HG03135 (cell line): ENCODE data around the gene PAPOLB.

Source experiments
- ATAC-seq: cut with Tn5 transposase; IDR thresholded peaks from one replicate; pipeline ENCODE4 v1.9.1; 2021; ENCODE audit warnings: mild to moderate bottlenecking, moderate library complexity; ENCODE audit not compliant: unreplicated experiment

Gene PAPOLB

DNA sequence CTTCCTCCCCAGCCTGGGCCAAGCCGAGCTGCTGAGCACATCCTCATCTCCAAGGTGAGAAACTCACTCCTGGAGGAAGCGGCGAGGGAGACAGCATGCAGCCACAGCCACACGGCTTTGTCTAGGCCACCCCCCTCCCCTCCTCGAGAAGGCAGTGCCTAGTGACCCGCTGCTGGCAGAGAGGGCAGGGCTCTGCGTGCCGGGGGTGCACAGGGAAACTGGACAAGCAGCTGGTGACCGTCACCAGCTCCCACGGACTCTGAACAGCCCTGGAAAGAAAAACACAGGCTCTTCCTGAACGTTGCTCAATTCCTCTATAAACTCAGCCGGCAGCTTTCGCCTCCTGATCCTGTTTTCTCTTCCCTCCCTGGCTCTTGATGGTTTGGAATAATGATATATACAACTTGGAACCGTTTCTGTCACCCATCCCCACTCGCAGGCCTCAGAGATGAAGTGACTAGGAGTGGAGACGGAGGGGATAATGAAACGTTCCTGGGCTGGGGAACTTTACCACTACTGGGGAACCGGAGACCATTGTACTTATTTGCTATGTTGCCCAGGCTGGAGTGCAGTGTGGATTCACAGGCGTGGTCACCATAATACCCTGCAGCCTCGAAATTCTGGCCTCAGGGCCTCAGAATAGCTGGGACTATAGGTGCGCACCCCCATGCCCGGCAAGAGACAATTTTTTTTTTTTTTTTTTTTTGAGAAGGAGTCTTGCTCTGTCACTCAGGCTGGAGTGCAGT is 19.3 kb downstream of the PAPOLB start:
- no peak for ATAC-seq

DNA sequence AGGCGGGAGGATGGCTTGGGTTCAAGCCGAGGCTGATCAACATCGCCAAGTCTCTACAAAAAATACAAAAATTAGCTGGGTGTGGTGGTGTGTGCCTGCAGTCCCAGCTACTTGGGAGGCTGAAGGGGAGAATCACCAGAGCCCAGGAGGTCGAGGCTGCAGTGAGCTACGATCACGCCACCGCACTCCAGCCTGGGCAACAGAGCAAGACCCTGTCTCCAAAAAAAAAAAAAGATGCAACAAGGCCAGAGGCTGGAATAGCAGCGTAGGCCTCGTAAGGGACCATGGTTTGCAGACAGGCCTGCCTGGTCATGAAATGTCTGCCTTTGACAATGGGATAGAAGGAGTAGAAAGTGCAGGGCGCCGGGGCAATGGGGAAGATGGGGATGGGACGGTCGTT is 20.0 kb downstream of the PAPOLB start:
- ATAC-seq = no peak

DNA sequence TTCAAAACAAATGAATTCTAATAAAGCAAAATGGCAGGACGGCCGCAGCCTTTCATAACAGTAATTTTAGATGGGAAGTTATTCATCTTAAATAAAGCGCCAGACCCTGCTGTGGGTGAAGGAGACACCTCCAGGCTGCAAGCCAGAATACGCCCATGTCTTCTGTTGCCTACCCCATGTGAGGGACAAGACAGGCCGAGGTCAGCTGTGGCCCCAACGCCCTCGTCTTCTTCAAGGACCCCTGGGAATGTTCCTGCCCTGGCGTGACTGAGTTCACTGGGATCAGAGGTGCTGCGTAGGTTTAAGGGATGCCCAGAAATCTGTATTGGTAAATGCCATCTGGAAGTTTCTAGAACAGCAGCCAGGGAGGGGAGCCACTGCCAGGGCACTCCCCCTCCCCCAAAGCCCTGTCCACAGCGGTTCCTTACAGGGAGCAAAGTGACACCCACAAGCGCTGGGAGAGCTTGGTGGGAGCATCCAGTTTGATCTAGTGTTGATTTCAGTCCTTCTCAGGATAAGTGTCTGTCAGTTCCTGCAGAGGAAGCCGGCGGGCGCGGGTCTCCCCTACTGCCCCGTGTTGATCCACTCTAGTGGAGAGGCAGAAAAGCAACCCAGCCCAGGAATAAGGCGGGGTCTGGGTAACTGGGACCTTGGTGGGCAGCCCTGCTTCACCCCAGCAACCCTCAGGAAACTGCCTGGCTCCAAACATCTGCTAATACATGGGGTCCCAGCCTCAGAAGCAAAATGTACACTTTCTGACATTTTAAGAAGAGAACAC is 20.6 kb downstream of the PAPOLB start:
- no peak for ATAC-seq

DNA sequence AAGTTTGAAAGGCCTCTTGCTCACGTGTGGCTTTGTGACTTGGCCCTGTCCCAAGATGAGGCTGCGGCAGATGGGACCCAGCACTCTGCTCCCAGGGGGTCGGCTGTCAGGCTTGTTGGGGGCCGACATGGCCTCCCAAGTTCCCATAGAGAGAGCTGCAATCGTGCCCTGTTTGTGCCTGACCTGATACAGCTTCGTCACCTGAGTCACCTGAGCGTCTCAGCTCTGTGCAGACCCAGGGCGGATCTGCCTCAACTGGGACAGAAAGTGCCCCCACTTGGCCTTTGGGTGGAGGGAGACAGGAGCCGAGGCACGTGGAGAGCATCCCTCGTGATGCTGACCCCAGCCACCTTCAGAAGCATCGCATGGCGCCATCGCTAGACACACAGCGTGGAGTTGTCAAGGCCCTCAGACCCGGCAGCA is 21.7 kb downstream of the PAPOLB start:
- no peak for ATAC-seq

DNA sequence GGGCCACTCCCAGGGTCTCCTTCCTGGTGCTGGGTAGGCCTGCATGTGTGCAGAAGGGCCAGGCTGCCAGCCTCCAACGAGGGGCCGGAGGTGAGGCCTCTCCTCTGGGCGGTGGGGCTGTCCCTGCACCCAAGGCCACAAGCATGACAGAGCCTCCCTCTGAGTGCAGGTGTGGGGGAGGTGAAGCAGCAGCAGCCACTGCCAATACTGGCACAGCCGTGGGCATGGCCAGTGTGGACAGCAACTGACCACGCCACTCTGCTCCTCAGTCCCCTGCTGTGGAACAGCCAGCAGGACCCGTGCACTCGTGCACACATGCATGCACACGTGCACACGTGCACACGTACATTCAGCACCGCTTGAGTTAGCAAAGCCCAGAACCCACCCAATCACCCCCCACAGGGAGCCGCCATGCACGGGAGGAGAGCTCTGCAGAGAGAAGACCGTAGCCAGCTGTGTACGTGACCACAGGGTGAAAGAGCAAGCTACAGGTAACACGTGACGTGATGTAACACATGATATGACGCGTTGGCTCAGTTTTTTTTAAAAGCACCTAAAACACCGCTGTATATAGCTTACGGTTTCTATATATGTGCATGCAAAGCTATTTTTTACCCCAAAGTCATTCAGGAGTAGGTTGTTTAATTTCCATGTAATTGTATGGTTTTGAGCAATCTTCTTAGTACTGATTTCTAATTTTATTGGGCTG is 23.1 kb downstream of the PAPOLB start:
- no peak for ATAC-seq

DNA sequence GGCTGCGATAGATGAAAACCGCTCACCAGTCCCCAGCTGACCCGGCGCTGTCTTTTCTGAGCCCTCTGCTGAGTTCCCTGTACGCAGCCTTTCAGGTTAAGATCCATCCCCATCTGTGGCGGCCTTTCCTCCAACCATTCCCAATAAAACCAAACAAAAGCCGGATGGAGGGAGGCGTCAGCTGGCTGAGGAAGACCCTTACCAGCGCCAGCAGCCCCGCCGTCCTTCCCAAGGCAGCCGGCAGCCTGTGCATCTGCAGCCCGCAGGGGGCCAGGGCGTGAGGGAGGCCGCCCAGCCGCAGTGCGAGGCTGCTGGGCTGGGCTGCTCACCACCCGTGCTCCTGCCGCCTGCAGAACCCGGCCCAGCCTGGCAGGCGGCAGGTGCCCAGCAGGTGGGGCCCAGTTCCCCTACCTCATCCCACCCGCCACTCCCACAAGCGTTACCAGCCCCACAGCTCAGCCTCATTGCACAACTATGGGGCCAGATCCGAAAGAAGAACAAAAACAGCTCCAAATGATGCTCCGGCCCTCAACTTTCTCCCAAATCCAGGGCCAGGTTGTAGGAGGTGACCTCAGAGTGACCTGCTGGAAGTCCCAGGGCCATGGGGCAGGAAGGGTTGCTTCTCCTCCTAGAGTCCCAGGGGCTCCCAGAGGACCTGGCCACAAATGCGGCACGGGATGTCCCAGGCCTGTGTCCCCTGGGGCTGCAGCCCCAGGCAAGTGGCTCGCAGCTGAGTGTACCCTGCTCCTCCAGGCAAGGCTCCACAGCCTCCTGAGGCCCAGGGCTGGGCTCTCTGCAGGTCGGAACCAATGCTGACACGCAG is 23.8 kb downstream of the PAPOLB start:
- no peak for ATAC-seq

DNA sequence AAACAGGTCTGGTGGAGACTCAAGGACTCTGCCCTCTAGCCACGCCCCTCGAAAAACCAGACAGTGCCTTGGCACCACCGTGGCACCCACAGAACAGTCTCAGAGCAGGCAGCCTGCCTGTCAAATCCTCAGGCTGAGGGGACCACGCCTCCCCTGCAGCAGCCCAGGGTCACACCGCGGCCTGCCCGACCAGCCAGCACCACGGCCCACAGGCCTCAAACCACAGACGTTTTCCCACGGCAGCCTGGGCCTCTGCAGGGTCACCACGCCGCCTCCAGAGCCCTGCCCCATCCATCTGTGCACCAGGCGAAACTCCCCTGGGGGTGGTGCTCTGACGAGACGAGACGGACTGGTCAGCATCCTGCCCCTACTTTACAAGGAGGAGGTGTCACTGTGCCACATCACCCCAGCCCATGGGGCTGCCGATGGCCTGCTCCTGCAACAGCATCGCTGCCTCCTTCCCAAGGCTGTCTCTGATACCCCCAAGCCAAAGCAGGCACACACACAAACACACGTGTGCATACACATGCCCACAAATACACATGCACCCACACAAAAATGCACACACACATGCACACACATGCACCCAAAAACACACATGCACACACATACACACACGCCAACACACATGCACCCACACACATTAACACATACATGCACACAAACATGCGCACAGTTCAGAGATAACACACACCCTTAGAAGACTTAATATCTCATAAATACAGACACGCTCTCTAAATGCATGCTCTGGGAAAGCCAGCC is 24.6 kb downstream of the PAPOLB start:
- ATAC-seq = no peak

DNA sequence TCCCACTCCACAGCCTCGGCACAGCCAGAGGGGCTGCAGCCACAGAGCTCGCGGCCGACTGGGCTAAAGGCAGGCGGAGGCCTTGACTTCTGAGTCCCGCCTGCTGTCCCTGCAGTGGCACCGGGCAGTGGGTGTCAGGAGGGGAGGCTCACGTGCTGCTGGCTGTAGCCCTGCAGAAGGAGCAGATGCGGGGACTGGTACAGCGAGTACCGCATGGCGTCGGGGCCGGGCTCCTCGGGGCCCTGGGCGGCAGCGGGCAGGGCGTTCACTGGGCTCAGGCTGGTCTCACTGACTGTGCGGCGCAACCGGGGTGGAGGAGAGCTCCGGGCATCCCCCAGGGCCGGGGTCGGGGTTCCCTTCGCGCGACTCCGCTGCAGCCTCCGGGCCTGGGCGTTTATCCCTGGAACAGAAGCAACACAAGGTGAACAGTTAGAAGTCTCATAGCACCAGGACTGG is 25.6 kb downstream of the PAPOLB start:
- ATAC-seq = no peak

DNA sequence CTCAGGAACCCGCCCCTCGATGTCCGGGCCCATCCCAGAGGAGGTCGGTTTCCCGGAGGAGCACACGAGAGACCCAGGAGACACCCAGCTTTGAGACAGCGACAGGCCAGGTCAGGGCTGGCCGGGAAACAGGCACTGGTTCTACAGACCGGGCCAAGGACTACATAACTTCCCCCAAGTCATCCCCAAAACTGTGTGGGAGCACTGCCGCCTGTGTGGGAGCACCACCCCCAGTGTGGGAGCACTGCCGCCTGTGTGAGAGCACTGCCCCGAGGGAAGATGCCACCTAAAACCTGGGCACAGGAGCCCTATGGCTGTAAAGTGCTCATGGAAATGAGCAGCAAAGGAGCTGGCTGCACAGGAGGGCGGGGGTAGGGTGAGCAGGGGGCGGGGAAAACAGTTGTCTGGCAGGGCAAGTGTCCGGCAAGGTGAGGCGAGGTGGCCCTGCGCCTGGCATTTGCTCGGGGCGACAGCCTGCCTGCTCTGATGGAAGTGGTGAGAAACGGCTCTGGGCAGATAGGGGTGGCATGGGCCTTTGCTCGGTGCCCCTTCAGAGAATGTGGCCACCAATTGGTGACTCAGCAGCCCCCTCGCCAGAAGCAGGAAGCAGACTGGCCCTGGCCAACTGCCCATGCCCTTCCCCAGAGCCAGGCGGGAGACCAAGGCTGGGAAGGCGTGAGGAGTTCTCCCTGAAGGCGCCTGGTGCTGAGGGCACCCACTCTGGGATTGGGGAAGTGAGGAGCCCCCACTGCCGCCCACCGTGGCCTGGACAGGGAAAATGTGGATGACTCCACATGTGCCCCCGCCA is 26.2 kb downstream of the PAPOLB start:
- ATAC-seq = no peak

DNA sequence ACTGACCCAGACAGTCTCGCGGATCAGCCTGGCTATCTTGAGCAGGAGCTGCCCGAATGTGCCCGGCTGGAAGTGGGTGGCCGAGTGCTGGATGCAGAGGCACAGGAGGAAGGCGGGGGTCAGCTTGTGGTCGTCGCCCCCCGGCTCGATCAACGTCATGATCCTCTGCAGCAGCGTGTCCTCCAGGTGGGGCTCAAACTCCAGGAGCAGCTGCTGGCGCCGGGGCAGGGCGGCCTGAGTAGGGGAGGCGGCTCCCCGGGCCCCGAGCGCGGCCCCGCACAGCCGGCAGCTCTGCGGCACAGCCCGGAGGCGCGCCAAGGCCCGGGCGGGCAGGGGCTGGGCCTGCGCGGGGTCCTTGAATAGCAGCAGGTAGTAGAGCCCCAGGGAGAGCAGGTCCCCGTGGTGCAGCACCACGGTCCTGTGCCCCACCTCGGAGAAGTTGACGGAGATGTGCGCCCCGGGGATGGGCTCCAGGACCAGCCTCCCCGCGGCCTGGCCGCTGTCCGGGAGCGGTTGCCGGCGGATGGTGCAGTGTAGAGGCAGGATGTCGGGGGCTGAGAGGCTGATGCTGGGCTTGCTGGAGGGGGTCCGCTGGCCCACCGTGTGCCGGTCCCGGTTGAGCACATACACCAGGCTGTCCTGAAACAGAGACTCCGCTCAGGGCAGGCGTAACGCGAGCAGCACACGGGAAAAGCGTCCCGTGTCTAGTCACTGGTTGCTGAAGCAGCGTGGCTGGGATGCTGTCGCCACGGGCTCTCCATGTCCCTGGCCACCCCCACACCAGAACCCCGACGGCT is 27.0 kb downstream of the PAPOLB start:
- no peak for ATAC-seq

DNA sequence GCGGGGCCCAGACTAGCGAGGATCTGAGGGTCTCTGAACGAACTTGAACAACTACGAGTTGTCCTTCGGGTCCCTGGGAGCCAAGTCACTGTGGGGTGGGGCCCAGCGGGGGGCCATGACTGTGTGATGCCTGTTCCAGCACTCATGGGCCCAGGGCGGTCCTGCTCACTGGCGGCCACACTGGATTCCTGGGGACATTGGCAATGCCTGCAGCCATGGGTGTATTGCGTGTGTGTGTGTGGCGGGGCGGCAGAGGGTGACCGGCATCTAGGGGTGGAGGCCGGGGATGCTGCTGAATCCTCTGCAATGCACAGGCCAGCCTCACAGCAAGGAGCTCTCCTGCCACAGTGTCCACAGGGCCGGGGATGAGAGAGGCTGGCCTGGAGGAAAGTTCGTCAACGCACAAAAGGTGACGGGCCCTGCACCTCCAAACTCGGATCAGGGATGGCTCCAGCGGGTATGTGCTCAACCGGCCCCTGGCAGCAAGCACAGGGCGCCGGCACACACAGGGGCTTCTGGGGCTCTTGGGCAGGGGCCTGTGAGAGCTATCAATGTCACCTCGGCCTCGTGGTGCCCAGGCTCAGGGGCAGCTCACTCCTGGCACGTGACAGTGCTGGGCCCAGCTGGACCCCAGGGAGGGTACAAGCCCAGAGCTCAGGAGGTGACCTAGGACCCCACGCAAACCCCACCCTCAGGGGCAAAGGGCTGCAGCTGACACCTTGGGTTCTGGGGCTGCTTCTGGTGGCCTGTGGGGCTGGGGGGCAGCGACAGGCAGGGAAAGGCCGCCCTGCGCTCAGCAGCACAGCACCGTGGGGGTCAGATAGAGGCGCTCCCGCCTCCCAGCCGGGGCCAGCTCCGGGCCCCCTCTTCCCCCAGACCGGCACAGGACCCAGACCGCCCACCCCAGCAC is 27.9 kb downstream of the PAPOLB start:
- ATAC-seq = no peak

DNA sequence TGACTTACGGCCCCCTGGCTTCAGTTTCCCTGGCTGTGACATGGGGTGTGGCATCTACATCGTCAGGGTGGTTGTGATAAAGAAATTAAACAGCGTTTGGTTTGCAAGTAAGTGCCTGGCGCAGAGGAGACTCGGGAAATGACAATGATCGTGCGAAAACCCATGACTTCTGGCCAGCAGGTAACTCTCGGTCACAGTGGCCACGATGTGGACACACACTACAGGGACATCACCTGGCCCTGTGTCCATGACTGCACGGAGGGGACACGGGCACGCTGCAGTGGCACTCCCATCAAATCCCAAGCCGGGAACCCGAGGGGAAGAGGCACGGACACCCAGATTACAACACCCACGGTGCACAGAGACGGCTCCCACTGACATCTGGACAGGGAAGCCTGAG is 28.7 kb downstream of the PAPOLB start:
- ATAC-seq = no peak

DNA sequence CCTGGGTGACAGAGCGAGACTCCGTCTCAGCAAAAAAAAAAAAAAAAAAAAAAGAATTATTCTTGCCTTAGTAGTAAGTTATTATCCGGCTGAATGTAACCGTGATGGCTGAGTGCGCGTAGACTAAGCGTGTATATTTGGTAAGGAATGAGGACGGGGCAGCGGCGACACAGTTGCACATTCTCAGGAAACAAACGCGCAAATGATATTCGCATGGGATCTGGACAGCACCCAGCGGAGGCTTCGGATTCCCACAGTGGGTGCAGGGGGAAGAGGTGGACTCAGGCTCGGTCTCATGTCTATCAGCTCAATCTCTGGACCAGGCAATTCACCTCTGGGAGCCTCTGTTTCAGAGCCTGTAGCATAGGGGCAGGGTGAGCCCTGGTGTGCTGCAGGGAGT is 29.1 kb downstream of the PAPOLB start:
- no peak for ATAC-seq

DNA sequence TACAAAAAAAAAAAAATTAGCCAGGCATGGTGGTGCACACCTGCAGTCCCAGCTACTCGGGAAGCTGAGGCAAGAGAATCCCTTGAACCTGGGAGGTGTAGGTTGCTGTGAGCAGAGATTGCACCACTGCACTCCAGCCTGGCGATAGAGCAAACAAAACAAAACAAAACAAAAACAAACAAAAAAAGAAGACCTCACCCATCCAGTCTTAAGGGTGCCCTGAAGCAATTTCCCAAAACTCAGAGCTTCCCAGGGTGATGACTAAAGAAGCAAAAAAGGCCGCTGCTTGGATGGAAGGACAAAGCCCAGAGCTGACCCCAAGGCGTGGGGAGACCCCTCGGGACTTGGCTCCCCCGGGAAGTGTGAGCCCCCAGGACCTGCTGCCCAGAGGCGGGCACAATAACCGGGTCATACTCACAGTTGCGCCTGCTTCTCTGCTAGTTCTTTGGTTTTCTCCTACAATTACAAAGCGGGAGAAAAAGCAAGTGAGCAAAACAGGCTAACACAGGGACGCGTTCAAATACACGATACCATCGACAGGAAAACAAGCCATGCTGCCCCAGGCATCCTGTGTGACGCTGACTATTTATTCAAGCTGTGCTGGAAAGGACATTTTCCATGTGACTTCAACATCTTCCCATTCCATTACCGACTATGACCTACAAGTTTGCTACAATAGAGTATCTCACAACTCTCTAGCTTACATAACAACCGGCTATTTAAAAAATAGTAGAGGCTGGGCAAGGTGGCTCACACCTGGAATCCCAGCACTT is 29.9 kb downstream of the PAPOLB start:
- ATAC-seq = no peak

DNA sequence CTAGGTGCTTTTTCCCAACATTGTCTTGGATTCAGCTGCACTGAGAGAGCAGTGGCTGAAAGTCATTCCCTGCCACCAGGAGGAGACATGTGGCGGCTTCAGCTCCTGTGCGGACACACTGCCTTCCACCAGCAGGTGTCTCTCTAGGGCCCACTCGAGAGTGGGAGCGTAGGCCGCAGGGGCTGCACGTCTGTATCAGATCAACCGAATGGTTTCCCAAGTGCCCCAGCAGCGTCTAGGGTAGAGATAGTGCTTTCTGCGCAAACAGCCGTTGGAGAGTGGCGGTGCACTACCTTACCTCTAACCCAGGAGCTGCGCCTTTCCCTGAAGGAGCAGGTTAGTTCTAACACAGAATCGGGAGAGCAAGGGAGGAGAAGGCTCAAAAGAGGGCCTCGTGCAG is 31.7 kb downstream of the PAPOLB start:
- no peak for ATAC-seq

DNA sequence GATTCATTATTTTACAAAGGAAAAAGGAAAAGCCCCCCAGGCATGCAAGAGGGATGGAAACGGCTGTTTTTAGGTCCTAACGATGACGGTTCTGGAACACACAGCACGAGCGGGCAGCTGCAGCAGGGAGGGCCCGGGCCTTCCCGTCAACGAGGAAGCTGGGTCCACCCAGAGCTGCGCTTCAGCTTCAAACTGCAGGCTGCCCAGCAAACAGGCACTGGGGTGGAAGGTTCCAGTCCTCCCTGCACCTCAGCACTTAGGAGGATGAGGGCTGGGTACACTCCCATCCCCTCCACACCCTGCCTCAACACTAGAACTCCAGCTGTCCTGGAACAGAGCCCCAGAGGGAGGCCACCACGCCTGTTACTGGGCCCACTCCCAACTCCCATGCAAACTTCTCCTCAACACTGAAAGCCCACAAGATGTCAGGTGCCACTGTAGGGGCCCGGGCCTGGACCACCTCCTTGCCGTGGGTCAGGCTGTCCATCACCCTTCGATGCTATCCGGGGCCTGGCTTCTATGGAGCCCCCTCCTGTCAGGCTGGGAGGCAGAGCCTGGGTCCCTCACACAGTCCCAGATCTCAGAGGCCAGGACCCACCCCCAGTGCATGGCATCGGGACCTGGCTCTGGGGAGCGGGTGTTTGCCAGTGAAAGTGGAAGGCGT is 33.0 kb downstream of the PAPOLB start:
- no peak for ATAC-seq
